Right lobe of liver (tissue), 6 donors: ENCODE results near the gene SNTB2. TPM values are rescaled to one million over a fixed set of nuclear protein-coding genes. Genes with fewer than 3 reads are reported as not detected.
A peak's percentile ranks its signal among the peaks of the same experiment; 100 is the strongest.

ENCODE experiments used
- ATAC-seq, 4 donors: fragments of 200-7000 bp; cut with Tn5 transposase; one replicate each; pipeline ENCODE4 v1.9.1; 2020; ENCODE audit warnings: mild to moderate bottlenecking in 4 of 4, moderate library complexity in 4 of 4
- DNase-seq, 3 donors: peaks; one replicate each; pipeline ENCODE4 v3.0.0-alpha.2; 2020
- H3K27ac ChIP-seq, 3 donors: fragments of 200-600 bp; one replicate each; pipeline ENCODE4 v1.8.0; 2022
- H3K27me3 ChIP-seq, 2 donors: fragments of 200-600 bp; one replicate each; pipeline ENCODE4 v1.8.0; 2022
- H3K36me3 ChIP-seq, 4 donors: fragments of 200-600 bp; sonication (generic) in 1 of 4; one replicate each; pipeline versions ENCODE4 v1.5.1 to v1.8.0; 2017 to 2022; ENCODE audit warnings: control low read depth in 1 of 4
- H3K4me1 ChIP-seq, 4 donors: fragments of 200-600 bp; sonication (generic) in 1 of 4; one replicate each; pipeline versions ENCODE4 v1.5.1 to v1.8.0; 2017 to 2022; ENCODE audit warnings: control low read depth in 1 of 4
- H3K4me3 ChIP-seq, 3 donors: fragments of 200-600 bp; one replicate each; pipeline ENCODE4 v1.8.0; 2022
- H3K9me3 ChIP-seq, 4 donors: fragments of 200-600 bp; sonication (generic) in 1 of 4; one replicate each; pipeline versions ENCODE4 v1.5.1 to v1.8.0; 2017 to 2022; ENCODE audit warnings: control low read depth in 1 of 4
- CTCF ChIP-seq, 4 donors: fragments of 200-600 bp in 3 of 4; fragments of 450-650 bp in 1 of 4; IDR thresholded peaks; one replicate each; pipeline versions ENCODE4 v1.5.1 to v1.8.0; 2016 to 2022; ENCODE audit warnings: antibody characterized with exemption in 4 of 4, mild to moderate bottlenecking in 2 of 4
- POLR2A ChIP-seq: fragments of 450-650 bp; IDR thresholded peaks from one replicate; pipeline ENCODE4 v1.6.1; 2017; ENCODE audit warnings: antibody characterized with exemption, mild to moderate bottlenecking
- WGBS: methylation state at CpG from one replicate; pipeline ENCODE4 v1.1.6; 2018; ENCODE audit warnings: low coverage, low lambda C conversion rate; ENCODE audit not compliant: insufficient coverage; ENCODE audit errors: missing lambda C conversion rate; 5-methylcytosine and 5-hydroxymethylcytosine counted together
- intact Hi-C, 2 donors: fragments of 100-400 bp; cut with DNase I; formaldehyde crosslinking; loops; one replicate each; pipeline versions ENCODE4 v1.11.2 to v1.14.1; 2022
- total RNA-seq, 6 experiments: library from RNA; depleted of rRNA in 2 of 6; stranded (reverse); fragments of >200 nt in 2 of 6; fragmentation: NEBNext Ultra II Directional in 3 of 6; extraction: Animal tissue kit (Norgen Biotek cat#: 25700) in 3 of 6; gene quantifications; one replicate each; pipeline versions ENCODE4 v1.1.0 to v1.2.4, GENCODE V29; 2016 to 2023
- donor health status: DM: no; HTN: yes; CAD: no.
- donor health status: DM: no; HTN: no; CAD: no.
- donor health status: DM: no; HTN: no; CAD: no.
- donor health status: DM: no; HTN: yes; CAD: no.
- donor health status: DM: no; HTN: yes; CAD: no.

The SNTB2 gene
- total RNA-seq, 6 experiments from 2014 or later: 7.5 to 13.9 (median 10.6) TPM

GRCh38 chr16:69193855-69194254, 6.9 kb downstream of the SNTB2 start:
- Histone ChIP-seq H3K36me3 (no peaks in the 10 kb centered on the region), H3K27ac (no peak overlapping the region), H3K9me3 (no peaks in the 10 kb centered on the region), H3K4me1 (peaks cover 0 to 30% (median 10%) of the 10 kb centered on the region in 4 donors), H3K27me3 (no peaks in the 10 kb centered on the region), H3K4me3 (no peak overlapping the region)
- intact Hi-C loops: no loop called here
- ATAC-seq: peak; percentile 50 to 79 (median 75)
- no peak for DNase-seq
- no peak for TF ChIP-seq CTCF (IDR thresholded peaks at IDR 0.05)
- no peak for TF ChIP-seq POLR2A

- DNase-seq (no peak), ATAC-seq (no peak)
- Histone ChIP-seq H3K27me3 (no peaks in the 10 kb centered on the region), H3K9me3 (no peaks in the 10 kb centered on the region), H3K36me3 (no peaks in the 10 kb centered on the region), H3K27ac (no peak overlapping the region), H3K4me1 (peaks cover 0 to 26% (median 7%) of the 10 kb centered on the region in 4 donors), H3K4me3 (no peak overlapping the region)
- intact Hi-C loops: no loop called here
- TF ChIP-seq CTCF (IDR thresholded peaks at IDR 0.05) (no peak), POLR2A (no peak)
These were observed 7.5 kb downstream of the SNTB2 start for GRCh38 chr16:69194488-69194887.

GRCh38 chr16:69195369-69196029, 8.5 kb downstream of the SNTB2 start:
- Histone ChIP-seq H3K27me3 (no peaks in the 10 kb centered on the region), H3K36me3 (no peaks in the 10 kb centered on the region), H3K4me1 (peaks cover 0 to 19% (median 7%) of the 10 kb centered on the region in 4 donors), H3K9me3 (no peaks in the 10 kb centered on the region), H3K4me3 (no peak overlapping the region), H3K27ac (no peak overlapping the region)
- intact Hi-C loops: no loop called here
- TF ChIP-seq CTCF (IDR thresholded peaks at IDR 0.05) (no peak), POLR2A (no peak)
- no peak for DNase-seq
- 57% methylated on average over 1 of the region's 4 CpGs for WGBS
- ATAC-seq: no peak

- H3K4me3 ChIP-seq: no peak overlapping the region
- ATAC-seq (no peak), DNase-seq (no peak)
- no peaks in the 10 kb centered on the region for H3K27me3 ChIP-seq
- H3K9me3 ChIP-seq: no peaks in the 10 kb centered on the region
- peaks cover 0 to 13% (median 4%) of the 10 kb centered on the region in 4 donors for H3K4me1 ChIP-seq
- TF ChIP-seq CTCF (IDR thresholded peaks at IDR 0.05) (no peak), POLR2A (no peak)
- H3K36me3 ChIP-seq: no peaks in the 10 kb centered on the region
- H3K27ac ChIP-seq: no peak overlapping the region
- intact Hi-C loops: no loop called here
These were observed 10.6 kb downstream of the SNTB2 start for GRCh38 chr16:69197573-69197972.

- Histone ChIP-seq H3K4me1 (peaks cover 0 to 4% (median 0%) of the 10 kb centered on the region in 4 donors), H3K4me3 (no peak overlapping the region), H3K9me3 (no peaks in the 10 kb centered on the region), H3K27ac (no peak overlapping the region), H3K27me3 (no peaks in the 10 kb centered on the region), H3K36me3 (no peaks in the 10 kb centered on the region)
- no peak for DNase-seq
- ATAC-seq: peak in 1 of 4 donors; percentile 45
- intact Hi-C loops: no loop called here
- 67% methylated on average over 6 of the region's 7 CpGs for WGBS
- TF ChIP-seq POLR2A (no peak), CTCF (IDR thresholded peaks at IDR 0.05) (no peak)
These were observed 12.4 kb downstream of the SNTB2 start for GRCh38 chr16:69199382-69199781.
